ENCODE data around the gene LPXN.

DNA sequence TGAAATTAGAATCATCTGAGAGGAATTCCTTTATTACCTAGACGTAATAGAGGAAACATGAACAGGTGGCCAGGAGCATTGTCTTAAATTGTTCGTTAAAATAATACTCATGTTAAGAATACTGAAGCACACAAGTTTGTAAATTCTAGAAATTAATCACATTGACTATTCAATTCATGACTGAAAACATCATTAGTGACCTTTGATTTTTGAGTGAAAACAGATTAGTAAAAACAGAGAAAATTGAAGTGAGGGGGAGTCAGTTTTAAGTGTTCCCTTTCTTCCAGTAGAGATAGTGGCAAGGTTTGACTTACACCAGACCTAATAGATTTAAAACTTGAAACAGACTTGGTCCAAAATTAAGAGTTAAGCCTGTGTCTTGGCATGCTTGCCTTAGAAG lies 4.7 kb upstream of the LPXN start:
- TF ChIP-seq POLR2A (IDR thresholded peaks at IDR 0.05; ENCODE audit: low read length) (no peak), FOSL2 (IDR thresholded peaks at IDR 0.05) (no peak), FOSL2 (CRISPR knock-in tag; IDR thresholded peaks at IDR 0.05) (no peak), SMC3 (IDR thresholded peaks at IDR 0.05) (no peak), RNF2 (IDR thresholded peaks at IDR 0.05; ENCODE audit: borderline replicate concordance, low read depth) (no peak), EP300 (IDR thresholded peaks at IDR 0.05) (no peak), RAD21 (conservative IDR thresholded peaks at IDR 0.05 in 1 of 2, IDR thresholded peaks at IDR 0.05 in 1 of 2) (no peak), MAFK (IDR thresholded peaks at IDR 0.05; ENCODE audit: partially characterized antibody) (no peak), JUNB (IDR thresholded peaks at IDR 0.05) (no peak), RFX5 (IDR thresholded peaks at IDR 0.05) (no peak), CHD2 (IDR thresholded peaks at IDR 0.05; ENCODE audit: low read length, partially characterized antibody) (no peak), NFE2L2 (conservative IDR thresholded peaks at IDR 0.05; ENCODE audit: low read length) (no peak), KDM5A (IDR thresholded peaks at IDR 0.05) (no peak)
- TF ChIP-seq, protein P1, sequence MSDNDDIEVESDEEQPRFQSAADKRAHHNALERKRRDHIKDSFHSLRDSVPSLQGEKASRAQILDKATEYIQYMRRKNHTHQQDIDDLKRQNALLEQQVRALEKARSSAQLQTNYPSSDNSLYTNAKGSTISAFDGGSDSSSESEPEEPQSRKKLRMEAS (IDR thresholded peaks at IDR 0.05) = no peak
- TF ChIP-seq, protein P2, sequence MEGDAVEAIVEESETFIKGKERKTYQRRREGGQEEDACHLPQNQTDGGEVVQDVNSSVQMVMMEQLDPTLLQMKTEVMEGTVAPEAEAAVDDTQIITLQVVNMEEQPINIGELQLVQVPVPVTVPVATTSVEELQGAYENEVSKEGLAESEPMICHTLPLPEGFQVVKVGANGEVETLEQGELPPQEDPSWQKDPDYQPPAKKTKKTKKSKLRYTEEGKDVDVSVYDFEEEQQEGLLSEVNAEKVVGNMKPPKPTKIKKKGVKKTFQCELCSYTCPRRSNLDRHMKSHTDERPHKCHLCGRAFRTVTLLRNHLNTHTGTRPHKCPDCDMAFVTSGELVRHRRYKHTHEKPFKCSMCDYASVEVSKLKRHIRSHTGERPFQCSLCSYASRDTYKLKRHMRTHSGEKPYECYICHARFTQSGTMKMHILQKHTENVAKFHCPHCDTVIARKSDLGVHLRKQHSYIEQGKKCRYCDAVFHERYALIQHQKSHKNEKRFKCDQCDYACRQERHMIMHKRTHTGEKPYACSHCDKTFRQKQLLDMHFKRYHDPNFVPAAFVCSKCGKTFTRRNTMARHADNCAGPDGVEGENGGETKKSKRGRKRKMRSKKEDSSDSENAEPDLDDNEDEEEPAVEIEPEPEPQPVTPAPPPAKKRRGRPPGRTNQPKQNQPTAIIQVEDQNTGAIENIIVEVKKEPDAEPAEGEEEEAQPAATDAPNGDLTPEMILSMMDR (IDR thresholded peaks at IDR 0.05) = no peak

Measured in A549 (cell line).